ENCODE measurements around the gene SLC45A3. TPM values are rescaled to one million over a fixed set of nuclear protein-coding genes. Genes with fewer than 3 reads are reported as not detected.

Gene SLC45A3
- total and polyA plus RNA-seq, 2 experiments from 2014 or later: 3.8 to 10.4 TPM

DNA sequence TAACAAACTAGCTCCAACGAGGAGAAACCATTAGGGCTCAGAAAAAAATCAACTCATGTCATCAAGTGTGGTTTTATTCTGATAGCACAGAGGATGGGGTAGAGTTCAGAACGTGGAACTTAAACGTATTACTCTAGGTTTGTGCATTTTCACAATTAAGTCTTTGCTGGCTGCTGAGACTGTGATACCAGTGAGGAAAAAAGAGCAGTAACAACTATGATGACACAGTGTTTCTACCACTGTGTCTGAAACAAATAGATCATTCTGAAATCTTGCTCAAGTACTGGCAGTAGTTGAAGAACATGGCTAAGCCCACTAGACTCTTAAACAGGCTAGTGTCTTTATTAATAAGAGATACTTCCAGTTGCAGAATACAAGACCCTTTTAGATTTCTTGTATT is 38.7 kb upstream of the SLC45A3 start:
- Histone ChIP-seq H3K9me3 (ENCODE audit: low read depth) (no peaks in the 10 kb centered on the region), H3K36me3 (peaks cover 82% of the 10 kb centered on the region), H3K4me3 (no peak overlapping the region), H3K27me3 (no peaks in the 10 kb centered on the region), H3K27ac (no peak overlapping the region), H3K4me1 (ENCODE audit: low read depth) (no peaks in the 10 kb centered on the region)
- TF ChIP-seq, protein P1, sequence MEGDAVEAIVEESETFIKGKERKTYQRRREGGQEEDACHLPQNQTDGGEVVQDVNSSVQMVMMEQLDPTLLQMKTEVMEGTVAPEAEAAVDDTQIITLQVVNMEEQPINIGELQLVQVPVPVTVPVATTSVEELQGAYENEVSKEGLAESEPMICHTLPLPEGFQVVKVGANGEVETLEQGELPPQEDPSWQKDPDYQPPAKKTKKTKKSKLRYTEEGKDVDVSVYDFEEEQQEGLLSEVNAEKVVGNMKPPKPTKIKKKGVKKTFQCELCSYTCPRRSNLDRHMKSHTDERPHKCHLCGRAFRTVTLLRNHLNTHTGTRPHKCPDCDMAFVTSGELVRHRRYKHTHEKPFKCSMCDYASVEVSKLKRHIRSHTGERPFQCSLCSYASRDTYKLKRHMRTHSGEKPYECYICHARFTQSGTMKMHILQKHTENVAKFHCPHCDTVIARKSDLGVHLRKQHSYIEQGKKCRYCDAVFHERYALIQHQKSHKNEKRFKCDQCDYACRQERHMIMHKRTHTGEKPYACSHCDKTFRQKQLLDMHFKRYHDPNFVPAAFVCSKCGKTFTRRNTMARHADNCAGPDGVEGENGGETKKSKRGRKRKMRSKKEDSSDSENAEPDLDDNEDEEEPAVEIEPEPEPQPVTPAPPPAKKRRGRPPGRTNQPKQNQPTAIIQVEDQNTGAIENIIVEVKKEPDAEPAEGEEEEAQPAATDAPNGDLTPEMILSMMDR (IDR thresholded peaks at IDR 0.05; ENCODE audit: low read depth, low read length): no peak
- DNase-seq (ENCODE audit: low read depth in 1 of 2, low spot score in 1 of 2): no peak

DNA sequence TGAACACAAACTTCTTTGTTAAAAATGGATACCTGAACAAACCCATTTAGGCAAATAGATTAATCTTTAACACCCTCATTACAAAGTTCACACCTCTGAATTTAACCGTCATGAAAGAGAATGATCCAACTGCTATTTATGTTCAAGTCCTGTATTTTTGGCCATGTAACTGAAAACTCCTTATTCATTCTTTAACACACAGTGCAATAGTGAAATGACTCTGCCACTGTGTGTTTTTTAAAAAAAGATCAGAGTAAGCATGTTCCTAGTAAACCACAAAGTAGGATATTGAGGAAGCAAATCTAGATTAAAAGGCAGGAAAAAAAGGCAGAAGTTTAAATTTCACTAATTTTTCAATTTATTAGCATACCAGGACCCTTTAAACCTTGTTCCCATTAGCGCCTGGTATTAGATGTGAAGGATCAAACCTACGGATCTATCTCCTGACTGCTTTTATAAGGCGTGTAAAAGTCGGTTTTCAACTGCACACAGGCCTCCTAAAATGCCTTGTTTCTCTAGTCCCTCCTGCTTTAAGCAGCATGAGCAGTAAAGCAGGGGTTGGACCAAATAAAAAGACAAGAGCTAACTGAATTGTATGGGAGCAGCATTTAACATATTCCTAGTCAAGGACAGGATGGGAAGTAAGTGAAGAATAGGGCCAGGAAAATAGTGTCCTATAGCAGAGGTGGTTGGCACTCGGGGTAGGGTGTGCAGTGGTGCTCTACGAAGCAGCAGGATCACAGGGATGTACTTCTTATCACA is 36.2 kb upstream of the SLC45A3 start:
- Histone ChIP-seq H3K27me3 (no peaks in the 10 kb centered on the region), H3K4me3 (no peak overlapping the region), H3K4me1 (ENCODE audit: low read depth) (no peaks in the 10 kb centered on the region), H3K36me3 (peaks cover 64% of the 10 kb centered on the region), H3K27ac (peak overlapping the region; percentile 31), H3K9me3 (ENCODE audit: low read depth) (no peaks in the 10 kb centered on the region)
- DNase-seq (ENCODE audit: low read depth in 1 of 2, low spot score in 1 of 2): no peak
- TF ChIP-seq, protein P1 (IDR thresholded peaks at IDR 0.05; ENCODE audit: low read depth, low read length): no peak

- DNase-seq (ENCODE audit: low read depth in 1 of 2, low spot score in 1 of 2): no peak
- Histone ChIP-seq H3K4me1 (ENCODE audit: low read depth) (peaks cover 4% of the 10 kb centered on the region), H3K27me3 (no peaks in the 10 kb centered on the region), H3K4me3 (no peak overlapping the region), H3K36me3 (peaks cover 54% of the 10 kb centered on the region), H3K9me3 (ENCODE audit: low read depth) (no peaks in the 10 kb centered on the region), H3K27ac (peak overlapping the region; percentile 30)
- TF ChIP-seq, protein P1 (IDR thresholded peaks at IDR 0.05; ENCODE audit: low read depth, low read length): no peak
These were observed 35.3 kb upstream of the SLC45A3 start for GRCh38 chr1:205715628-205716027.

- Histone ChIP-seq H3K27me3 (no peaks in the 10 kb centered on the region), H3K4me3 (no peak overlapping the region), H3K36me3 (peaks cover 47% of the 10 kb centered on the region), H3K27ac (peak overlapping the region; percentile 30), H3K4me1 (ENCODE audit: low read depth) (peaks cover 4% of the 10 kb centered on the region), H3K9me3 (ENCODE audit: low read depth) (no peaks in the 10 kb centered on the region)
- TF ChIP-seq, protein P1 (IDR thresholded peaks at IDR 0.05; ENCODE audit: low read depth, low read length): no peak
- DNase-seq (ENCODE audit: low read depth in 1 of 2, low spot score in 1 of 2): no peak
These were observed 34.6 kb upstream of the SLC45A3 start for GRCh38 chr1:205714906-205715246.

DNA sequence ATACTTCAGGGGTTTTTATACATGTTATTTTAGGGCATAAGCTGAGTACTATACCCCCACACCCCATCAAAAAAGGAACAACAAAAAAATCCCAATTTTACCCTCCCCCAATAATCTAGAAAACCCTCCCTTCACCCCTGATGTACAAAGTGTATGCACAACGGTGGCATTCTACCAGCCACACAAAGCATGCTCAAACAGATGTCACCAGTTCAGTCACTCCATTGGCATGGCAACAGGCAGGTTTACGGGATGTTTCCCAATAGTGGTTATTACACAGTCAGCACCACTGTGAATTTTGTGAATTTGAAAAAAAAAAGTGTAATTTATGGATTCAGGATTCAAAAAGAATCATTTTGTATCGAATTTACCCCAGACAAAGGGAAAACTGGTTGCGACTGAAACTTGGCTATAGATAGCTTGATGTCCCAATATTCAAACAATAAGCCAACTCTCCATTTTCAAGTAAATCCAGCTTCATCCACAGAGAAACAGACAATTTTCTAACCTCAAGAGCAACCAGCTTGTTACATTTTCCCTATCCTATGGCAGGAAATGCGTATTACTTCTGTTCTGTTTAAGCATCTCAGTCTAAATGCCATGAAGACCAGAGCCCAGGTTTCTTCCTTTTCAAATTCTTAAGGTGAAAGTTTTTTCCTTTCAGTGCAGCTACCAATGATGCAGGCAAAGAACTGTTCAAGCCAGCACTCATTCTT is 34.0 kb upstream of the SLC45A3 start:
- Histone ChIP-seq H3K27ac (peak overlapping the region; percentile 30), H3K36me3 (peaks cover 42% of the 10 kb centered on the region), H3K4me1 (ENCODE audit: low read depth) (peaks cover 4% of the 10 kb centered on the region)

More for the DNA sequence above, 34.0 kb upstream of the SLC45A3 start:
- H3K9me3 ChIP-seq (ENCODE audit: low read depth): no peaks in the 10 kb centered on the region
- peak in 1 of 2 donors; percentile 33 for DNase-seq (ENCODE audit: low read depth in 1 of 2, low spot score in 1 of 2)
- no peaks in the 10 kb centered on the region for H3K27me3 ChIP-seq
- TF ChIP-seq, protein P1 (IDR thresholded peaks at IDR 0.05; ENCODE audit: low read depth, low read length): no peak
- no peak overlapping the region for H3K4me3 ChIP-seq
